ENCODE results near the gene FOXA1. TPM values are rescaled to one million over a fixed set of nuclear protein-coding genes. Genes with fewer than 3 reads are reported as not detected.

The FOXA1 gene
- total RNA-seq = 1 to 10 TPM in 1 of 4 donors, not detected in 3; 5.1 TPM

- peak; percentile 61 for ATAC-seq
- H3K27me3 ChIP-seq = peaks cover 100% of the 10 kb centered on the region
- H3K4me3 ChIP-seq = peak within 1 kb of the TSS; percentile 13 to 49
- H3K4me1 ChIP-seq = peaks cover 0 to 71% (median 21%) of the 10 kb centered on the region in 3 donors
- H3K27ac ChIP-seq = no peak within 1 kb of the TSS
- 1 to 2% methylated on average over 9 to 19 of the region's 92 CpGs for WGBS, 2 donors (ENCODE audit: low coverage in 1 of 2)
- H3K9me3 ChIP-seq = peaks cover 0 to 8% (median 0%) of the 10 kb centered on the region in 3 donors
- no peak for TF ChIP-seq EP300 (IDR thresholded peaks at IDR 0.05)
- no peak for TF ChIP-seq POLR2AphosphoS5 (IDR thresholded peaks at IDR 0.05)
- TF ChIP-seq, protein P1, sequence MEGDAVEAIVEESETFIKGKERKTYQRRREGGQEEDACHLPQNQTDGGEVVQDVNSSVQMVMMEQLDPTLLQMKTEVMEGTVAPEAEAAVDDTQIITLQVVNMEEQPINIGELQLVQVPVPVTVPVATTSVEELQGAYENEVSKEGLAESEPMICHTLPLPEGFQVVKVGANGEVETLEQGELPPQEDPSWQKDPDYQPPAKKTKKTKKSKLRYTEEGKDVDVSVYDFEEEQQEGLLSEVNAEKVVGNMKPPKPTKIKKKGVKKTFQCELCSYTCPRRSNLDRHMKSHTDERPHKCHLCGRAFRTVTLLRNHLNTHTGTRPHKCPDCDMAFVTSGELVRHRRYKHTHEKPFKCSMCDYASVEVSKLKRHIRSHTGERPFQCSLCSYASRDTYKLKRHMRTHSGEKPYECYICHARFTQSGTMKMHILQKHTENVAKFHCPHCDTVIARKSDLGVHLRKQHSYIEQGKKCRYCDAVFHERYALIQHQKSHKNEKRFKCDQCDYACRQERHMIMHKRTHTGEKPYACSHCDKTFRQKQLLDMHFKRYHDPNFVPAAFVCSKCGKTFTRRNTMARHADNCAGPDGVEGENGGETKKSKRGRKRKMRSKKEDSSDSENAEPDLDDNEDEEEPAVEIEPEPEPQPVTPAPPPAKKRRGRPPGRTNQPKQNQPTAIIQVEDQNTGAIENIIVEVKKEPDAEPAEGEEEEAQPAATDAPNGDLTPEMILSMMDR (IDR thresholded peaks at IDR 0.05) = no peak
- TF ChIP-seq POLR2A (IDR thresholded peaks at IDR 0.05) = no peak
- H3K36me3 ChIP-seq = no peaks in the 10 kb centered on the region
Observed at GRCh38 chr14:37594971-37595808, at the start of gene FOXA1, which contains the start of gene TTC6. Gene FOXA1 (minus strand): TSS chr14:37595249. CDS start chr14:37594972, 277 bp downstream. Gene TTC6 (plus strand): TSS chr14:37595629. CDS start chr14:37622065, 26,436 bp downstream.

DNA sequence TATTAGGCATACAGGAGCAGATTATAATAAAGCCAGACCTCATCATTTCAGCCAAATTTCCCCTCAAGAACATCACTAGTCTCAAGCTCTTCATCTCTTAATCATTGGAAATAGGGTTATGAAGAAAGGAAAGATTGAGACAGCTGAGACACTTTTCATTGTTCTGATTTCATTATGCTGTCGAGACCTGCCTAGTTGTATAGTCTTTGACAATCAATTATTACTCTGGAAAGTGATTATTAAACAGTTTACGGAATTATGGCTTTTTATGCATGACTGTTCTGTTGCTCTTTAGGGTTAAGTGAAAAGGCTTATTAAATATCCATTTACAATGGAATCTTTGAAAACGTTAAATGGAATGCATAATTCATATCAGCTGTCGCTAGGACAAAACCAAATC, 48.7 kb upstream of the FOXA1 start:
- Histone ChIP-seq H3K9me3 (no peaks in the 10 kb centered on the region), H3K4me3 (no peak overlapping the region), H3K27me3 (peaks cover 3% of the 10 kb centered on the region), H3K4me1 (no peaks in the 10 kb centered on the region), H3K27ac (no peak overlapping the region), H3K36me3 (no peaks in the 10 kb centered on the region)
- ATAC-seq = no peak
- TF ChIP-seq POLR2AphosphoS5 (IDR thresholded peaks at IDR 0.05) = no peak
- no peak for TF ChIP-seq EP300 (IDR thresholded peaks at IDR 0.05)
- TF ChIP-seq POLR2A (IDR thresholded peaks at IDR 0.05) = no peak
- TF ChIP-seq, protein P1 (IDR thresholded peaks at IDR 0.05) = no peak
- 16 to 31% methylated on average over 4 of the region's 4 CpGs for WGBS, 2 donors (ENCODE audit: low coverage in 1 of 2)

DNA sequence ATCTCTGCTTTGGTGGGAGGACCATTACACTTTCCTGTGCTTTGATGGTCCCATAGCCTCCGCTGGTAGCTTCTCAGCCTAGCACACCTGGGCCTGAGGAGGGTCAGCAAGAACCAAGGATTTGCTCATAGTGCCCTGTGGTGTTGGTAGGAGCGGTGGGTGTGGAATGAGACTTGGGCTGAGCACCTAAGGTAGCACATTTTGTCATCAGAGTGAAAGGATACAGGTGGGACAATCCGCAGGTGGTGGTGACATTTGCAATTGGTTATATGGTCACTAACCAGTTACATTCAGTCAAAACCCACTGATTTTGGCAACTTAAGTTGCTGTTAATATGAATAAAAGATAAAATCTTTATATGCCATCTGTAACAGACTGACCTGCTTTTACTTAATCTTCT, 47.1 kb upstream of the FOXA1 start:
- ATAC-seq = no peak
- H3K4me1 ChIP-seq = no peaks in the 10 kb centered on the region
- TF ChIP-seq EP300 (IDR thresholded peaks at IDR 0.05) (no peak), POLR2A (IDR thresholded peaks at IDR 0.05) (no peak), POLR2AphosphoS5 (IDR thresholded peaks at IDR 0.05) (no peak)
- TF ChIP-seq, protein P1 (IDR thresholded peaks at IDR 0.05) = no peak
- 71 to 100% methylated on average over 1 of the region's 3 CpGs for WGBS, 2 donors (ENCODE audit: low coverage in 1 of 2)
- H3K27me3 ChIP-seq = peaks cover 3% of the 10 kb centered on the region
- H3K9me3 ChIP-seq = no peaks in the 10 kb centered on the region
- H3K4me3 ChIP-seq = no peak overlapping the region
- no peak overlapping the region for H3K27ac ChIP-seq
- no peaks in the 10 kb centered on the region for H3K36me3 ChIP-seq

DNA sequence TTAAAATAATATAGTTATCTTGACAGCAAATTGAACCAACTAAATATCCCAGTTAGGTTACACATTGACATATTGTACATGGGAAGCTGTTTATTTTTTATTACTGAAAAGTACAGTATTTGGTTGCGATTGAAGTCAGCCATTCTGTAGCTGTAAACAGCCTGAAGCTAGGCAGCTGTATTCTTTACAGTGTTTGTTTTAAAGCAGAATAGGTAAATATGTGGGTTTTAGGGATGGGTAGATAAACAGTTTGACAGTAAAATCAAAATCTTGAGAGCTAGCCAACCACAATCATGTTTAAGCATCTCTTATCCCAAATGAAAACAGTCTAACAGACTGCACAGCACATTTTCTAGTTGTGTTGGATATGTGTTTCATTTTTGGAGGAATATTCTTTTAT, 46.1 kb upstream of the FOXA1 start:
- Histone ChIP-seq H3K4me1 (no peaks in the 10 kb centered on the region), H3K27me3 (peaks cover 3% of the 10 kb centered on the region), H3K36me3 (no peaks in the 10 kb centered on the region), H3K27ac (no peak overlapping the region), H3K4me3 (no peak overlapping the region), H3K9me3 (no peaks in the 10 kb centered on the region)
- no peak for TF ChIP-seq POLR2AphosphoS5 (IDR thresholded peaks at IDR 0.05)
- TF ChIP-seq EP300 (IDR thresholded peaks at IDR 0.05) = no peak
- TF ChIP-seq, protein P1 (IDR thresholded peaks at IDR 0.05) = no peak
- no peak for TF ChIP-seq POLR2A (IDR thresholded peaks at IDR 0.05)
- ATAC-seq = no peak
- 55 to 65% methylated on average over 1 of the region's 1 CpG for WGBS, 2 donors (ENCODE audit: low coverage in 1 of 2)

- WGBS, 2 donors (ENCODE audit: low coverage in 1 of 2) = 74 to 100% methylated on average over 1 to 2 of the region's 2 CpGs
- Histone ChIP-seq H3K27ac (no peak overlapping the region), H3K27me3 (peaks cover 7% of the 10 kb centered on the region), H3K4me3 (no peak overlapping the region), H3K4me1 (no peaks in the 10 kb centered on the region), H3K9me3 (no peaks in the 10 kb centered on the region), H3K36me3 (no peaks in the 10 kb centered on the region)
- ATAC-seq = no peak
- no peak for TF ChIP-seq EP300 (IDR thresholded peaks at IDR 0.05)
- no peak for TF ChIP-seq POLR2AphosphoS5 (IDR thresholded peaks at IDR 0.05)
- TF ChIP-seq POLR2A (IDR thresholded peaks at IDR 0.05) = no peak
- TF ChIP-seq, protein P1 (IDR thresholded peaks at IDR 0.05) = no peak
Observed at GRCh38 chr14:37638599-37638998, 43.5 kb upstream of the FOXA1 start.

All from gastroesophageal sphincter (tissue), 4 donors.